ENCODE results near the gene SAMD14.

DNA sequence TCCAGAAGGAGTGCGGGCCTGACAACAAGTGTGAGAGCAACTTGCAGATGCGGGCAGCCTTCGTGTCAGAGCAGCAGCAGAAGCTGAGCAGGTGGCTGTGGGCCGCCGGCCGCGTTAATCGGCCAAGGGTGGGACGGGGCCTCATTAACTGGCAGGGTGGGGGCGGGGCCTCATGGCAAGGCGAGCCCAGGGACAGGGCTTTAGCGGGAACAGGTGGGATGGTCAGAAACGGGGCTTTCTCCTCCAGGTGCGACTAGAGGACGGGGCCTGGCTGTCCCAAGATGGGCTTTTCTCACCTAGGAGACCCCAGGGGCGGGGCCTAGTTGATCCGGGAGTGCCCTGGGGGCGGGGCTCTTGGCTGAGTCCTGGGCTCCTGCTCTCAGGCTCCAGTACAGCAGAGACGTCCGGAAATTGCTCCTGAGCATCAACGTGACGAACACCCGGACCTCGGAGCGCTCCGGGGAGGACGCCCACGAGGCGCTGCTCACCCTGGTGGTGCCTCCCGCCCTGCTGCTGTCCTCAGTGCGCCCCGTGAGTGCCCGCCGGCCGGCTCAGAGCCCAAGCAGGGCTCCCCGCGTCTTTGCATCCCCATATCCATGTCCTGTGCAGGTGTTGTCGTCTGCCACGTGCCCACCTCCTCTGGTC lies 53.2 kb downstream of the SAMD14 start:
- no peak for TF ChIP-seq TFCP2L1 (CRISPR knock-in tag; IDR thresholded peaks at IDR 0.05)
- TF ChIP-seq ZC3H11A (IDR thresholded peaks at IDR 0.05): no peak
- TF ChIP-seq, protein P1, sequence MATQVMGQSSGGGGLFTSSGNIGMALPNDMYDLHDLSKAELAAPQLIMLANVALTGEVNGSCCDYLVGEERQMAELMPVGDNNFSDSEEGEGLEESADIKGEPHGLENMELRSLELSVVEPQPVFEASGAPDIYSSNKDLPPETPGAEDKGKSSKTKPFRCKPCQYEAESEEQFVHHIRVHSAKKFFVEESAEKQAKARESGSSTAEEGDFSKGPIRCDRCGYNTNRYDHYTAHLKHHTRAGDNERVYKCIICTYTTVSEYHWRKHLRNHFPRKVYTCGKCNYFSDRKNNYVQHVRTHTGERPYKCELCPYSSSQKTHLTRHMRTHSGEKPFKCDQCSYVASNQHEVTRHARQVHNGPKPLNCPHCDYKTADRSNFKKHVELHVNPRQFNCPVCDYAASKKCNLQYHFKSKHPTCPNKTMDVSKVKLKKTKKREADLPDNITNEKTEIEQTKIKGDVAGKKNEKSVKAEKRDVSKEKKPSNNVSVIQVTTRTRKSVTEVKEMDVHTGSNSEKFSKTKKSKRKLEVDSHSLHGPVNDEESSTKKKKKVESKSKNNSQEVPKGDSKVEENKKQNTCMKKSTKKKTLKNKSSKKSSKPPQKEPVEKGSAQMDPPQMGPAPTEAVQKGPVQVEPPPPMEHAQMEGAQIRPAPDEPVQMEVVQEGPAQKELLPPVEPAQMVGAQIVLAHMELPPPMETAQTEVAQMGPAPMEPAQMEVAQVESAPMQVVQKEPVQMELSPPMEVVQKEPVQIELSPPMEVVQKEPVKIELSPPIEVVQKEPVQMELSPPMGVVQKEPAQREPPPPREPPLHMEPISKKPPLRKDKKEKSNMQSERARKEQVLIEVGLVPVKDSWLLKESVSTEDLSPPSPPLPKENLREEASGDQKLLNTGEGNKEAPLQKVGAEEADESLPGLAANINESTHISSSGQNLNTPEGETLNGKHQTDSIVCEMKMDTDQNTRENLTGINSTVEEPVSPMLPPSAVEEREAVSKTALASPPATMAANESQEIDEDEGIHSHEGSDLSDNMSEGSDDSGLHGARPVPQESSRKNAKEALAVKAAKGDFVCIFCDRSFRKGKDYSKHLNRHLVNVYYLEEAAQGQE (IDR thresholded peaks at IDR 0.05): no peak
- TF ChIP-seq POLR2A (IDR thresholded peaks at IDR 0.05; ENCODE audit: low read length): no peak
- TF ChIP-seq, protein P2, sequence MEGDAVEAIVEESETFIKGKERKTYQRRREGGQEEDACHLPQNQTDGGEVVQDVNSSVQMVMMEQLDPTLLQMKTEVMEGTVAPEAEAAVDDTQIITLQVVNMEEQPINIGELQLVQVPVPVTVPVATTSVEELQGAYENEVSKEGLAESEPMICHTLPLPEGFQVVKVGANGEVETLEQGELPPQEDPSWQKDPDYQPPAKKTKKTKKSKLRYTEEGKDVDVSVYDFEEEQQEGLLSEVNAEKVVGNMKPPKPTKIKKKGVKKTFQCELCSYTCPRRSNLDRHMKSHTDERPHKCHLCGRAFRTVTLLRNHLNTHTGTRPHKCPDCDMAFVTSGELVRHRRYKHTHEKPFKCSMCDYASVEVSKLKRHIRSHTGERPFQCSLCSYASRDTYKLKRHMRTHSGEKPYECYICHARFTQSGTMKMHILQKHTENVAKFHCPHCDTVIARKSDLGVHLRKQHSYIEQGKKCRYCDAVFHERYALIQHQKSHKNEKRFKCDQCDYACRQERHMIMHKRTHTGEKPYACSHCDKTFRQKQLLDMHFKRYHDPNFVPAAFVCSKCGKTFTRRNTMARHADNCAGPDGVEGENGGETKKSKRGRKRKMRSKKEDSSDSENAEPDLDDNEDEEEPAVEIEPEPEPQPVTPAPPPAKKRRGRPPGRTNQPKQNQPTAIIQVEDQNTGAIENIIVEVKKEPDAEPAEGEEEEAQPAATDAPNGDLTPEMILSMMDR (IDR thresholded peaks at IDR 0.05): no peak
- no peak for TF ChIP-seq CBX2 (IDR thresholded peaks at IDR 0.05; ENCODE audit: borderline replicate concordance, low read depth)
- TF ChIP-seq POLR2AphosphoS2 (conservative IDR thresholded peaks at IDR 0.05; ENCODE audit: low read length): no peak
- TF ChIP-seq ESRRA (IDR thresholded peaks at IDR 0.05; ENCODE audit: borderline replicate concordance, low read length): no peak
- no peak for TF ChIP-seq RCOR1 (IDR thresholded peaks at IDR 0.05; ENCODE audit: low read depth, low read length)
- TF ChIP-seq RAD21 (conservative IDR thresholded peaks at IDR 0.05 in 1 of 2, IDR thresholded peaks at IDR 0.05 in 1 of 2): no peak
- TF ChIP-seq TP53 (CRISPR knock-in tag; IDR thresholded peaks at IDR 0.05): no peak
- no peak for TF ChIP-seq ZFP36 (IDR thresholded peaks at IDR 0.05; ENCODE audit: borderline replicate concordance, partially characterized antibody)

All from A549 (cell line).